Testis (tissue), 3 donors: Measurements from ENCODE around the gene OBSCN. TPM values are rescaled to one million over a fixed set of nuclear protein-coding genes. Genes with fewer than 3 reads are reported as not detected.

Experiments used
- DNase-seq: peaks from one replicate; pipeline ENCODE4 v3.0.0-alpha.2; 2019
- H3K27ac ChIP-seq, 2 donors: fragments of 200-600 bp; sonication (generic); one replicate each; pipeline ENCODE4 v1.5.1; 2019
- H3K27me3 ChIP-seq: fragments of 200-600 bp; sonication (generic); one replicate; pipeline ENCODE4 v1.5.1; 2019
- H3K36me3 ChIP-seq: fragments of 200-600 bp; sonication (generic); one replicate; pipeline ENCODE4 v1.5.1; 2017; ENCODE audit warnings: low read depth; ENCODE audit errors: missing control alignments
- H3K4me1 ChIP-seq: fragments of 200-600 bp; sonication (generic); one replicate; pipeline ENCODE4 v1.5.1; 2019
- H3K4me3 ChIP-seq, 2 donors: fragments of 200-600 bp; sonication (generic); one replicate each; pipeline ENCODE4 v1.5.1; 2017 to 2019
- H3K9me3 ChIP-seq: fragments of 200-600 bp; sonication (generic); one replicate; pipeline ENCODE4 v1.5.1; 2017
- POLR2A ChIP-seq: fragments of 450-650 bp; IDR thresholded peaks from one replicate; pipeline ENCODE4 v1.6.1; 2017; ENCODE audit warnings: antibody characterized with exemption, mild to moderate bottlenecking, moderate library complexity
- WGBS, 2 donors: methylation state at CpG; one replicate each; pipeline ENCODE4 v1.1.5; 2018; 5-methylcytosine and 5-hydroxymethylcytosine counted together
- intact Hi-C: fragments of 100-400 bp; cut with DNase I; formaldehyde crosslinking; loops from one replicate; pipeline ENCODE4 v1.15.1; 2023; ENCODE audit warnings: low total_unique reads
- polyA plus RNA-seq: library from polyadenylated mRNA; stranded (reverse); fragments of 350-450 nt; fragmentation: Illumina TruSeq; extraction: RNeasy Lipid Tissue Mini Kit (QIAGEN cat#74804); gene quantifications from one replicate; pipeline ENCODE4 v1.2.3, GENCODE V29; 2014; ENCODE audit warnings: low read depth, low replicate concordance; ENCODE audit not compliant: insufficient read depth
- total RNA-seq, 2 donors: library from RNA; depleted of rRNA; stranded (reverse); fragments of >200 nt; gene quantifications; one replicate each; pipeline ENCODE4 v1.2.3, GENCODE V29; 2016
- TF ChIP-seq, protein P1 (sequence below), 3 experiments: fragments of 450-650 bp in 2 of 3; fragments of 200-600 bp in 1 of 3; sonication (generic) in 1 of 3; IDR thresholded peaks; one replicate each; pipeline ENCODE4 v1.5.1; 2016 to 2019; ENCODE audit warnings: antibody characterized with exemption in 3 of 3, mild to moderate bottlenecking in 2 of 3, moderate library complexity in 1 of 3

OBSCN gene
- total and polyA plus RNA-seq, 3 donors from 2014 or later, result 8.3 to 30.0 (median 28.6) TPM

DNA sequence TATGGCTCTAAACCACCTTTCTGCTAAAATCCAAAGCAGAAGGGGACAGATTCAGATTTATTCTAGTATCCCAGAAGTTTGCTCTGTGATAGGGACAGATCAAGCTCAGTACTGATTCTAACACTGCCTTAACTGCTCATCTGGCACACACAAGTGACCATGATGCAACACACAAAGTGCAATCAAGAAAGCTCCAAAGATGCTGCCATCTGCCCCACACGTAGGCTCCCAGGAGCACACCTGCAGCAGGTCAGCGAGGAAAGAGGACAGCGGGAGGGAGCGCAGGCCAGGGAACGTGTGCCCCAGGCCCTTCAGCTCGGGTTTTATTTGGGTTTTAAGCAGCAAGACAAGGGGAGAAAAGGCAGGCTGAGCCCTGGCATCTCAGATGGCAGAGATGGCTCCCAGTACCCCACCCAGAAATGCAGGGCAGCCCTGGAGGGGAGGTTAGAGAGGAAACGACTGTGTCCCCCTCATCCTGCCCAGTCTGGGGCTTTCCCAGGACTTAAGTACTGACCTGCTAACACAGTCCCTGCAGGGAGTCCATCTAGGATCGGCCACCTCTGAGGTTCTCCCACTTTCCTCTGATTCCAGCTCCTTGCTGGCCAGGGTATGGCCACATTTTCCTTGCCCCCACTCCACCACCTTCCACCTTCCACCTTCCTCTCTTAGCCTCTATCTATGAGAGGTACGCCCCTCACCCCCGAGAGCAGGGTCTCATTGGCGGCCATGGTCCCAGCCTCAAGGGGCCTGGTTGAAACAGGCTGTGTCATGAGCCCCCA, 197.5 kb downstream of the OBSCN start:
- peak overlapping the region in 1 of 2 donors; percentile 24 for H3K27ac ChIP-seq
- H3K27me3 ChIP-seq, result no peaks in the 10 kb centered on the region
- 22 to 26% methylated on average over 11 of the region's 11 CpGs for WGBS, 2 donors
- no peaks in the 10 kb centered on the region for H3K36me3 ChIP-seq
- TF ChIP-seq, protein P1, sequence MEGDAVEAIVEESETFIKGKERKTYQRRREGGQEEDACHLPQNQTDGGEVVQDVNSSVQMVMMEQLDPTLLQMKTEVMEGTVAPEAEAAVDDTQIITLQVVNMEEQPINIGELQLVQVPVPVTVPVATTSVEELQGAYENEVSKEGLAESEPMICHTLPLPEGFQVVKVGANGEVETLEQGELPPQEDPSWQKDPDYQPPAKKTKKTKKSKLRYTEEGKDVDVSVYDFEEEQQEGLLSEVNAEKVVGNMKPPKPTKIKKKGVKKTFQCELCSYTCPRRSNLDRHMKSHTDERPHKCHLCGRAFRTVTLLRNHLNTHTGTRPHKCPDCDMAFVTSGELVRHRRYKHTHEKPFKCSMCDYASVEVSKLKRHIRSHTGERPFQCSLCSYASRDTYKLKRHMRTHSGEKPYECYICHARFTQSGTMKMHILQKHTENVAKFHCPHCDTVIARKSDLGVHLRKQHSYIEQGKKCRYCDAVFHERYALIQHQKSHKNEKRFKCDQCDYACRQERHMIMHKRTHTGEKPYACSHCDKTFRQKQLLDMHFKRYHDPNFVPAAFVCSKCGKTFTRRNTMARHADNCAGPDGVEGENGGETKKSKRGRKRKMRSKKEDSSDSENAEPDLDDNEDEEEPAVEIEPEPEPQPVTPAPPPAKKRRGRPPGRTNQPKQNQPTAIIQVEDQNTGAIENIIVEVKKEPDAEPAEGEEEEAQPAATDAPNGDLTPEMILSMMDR (IDR thresholded peaks at IDR 0.05), result no peak
- TF ChIP-seq POLR2A, result no peak
- intact Hi-C loops, result no loop called here
- H3K9me3 ChIP-seq, result no peaks in the 10 kb centered on the region
- DNase-seq, result no peak
- H3K4me3 ChIP-seq, result peak overlapping the region; percentile 91 to 92
- peaks cover 19% of the 10 kb centered on the region for H3K4me1 ChIP-seq

DNA sequence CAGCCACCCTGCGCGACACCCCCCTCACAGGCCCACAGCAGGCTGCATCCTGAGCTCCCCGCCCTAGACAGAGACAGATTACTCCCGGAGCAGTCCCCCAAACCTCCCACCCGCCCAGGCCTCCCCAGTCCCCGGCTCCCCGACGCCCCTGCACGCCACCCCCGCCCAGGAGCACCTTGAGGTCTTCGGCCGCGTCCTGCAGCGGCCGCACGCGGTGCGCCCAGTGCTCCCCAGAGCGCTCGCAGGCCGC, 198.1 kb downstream of the OBSCN start:
- no peaks in the 10 kb centered on the region for H3K9me3 ChIP-seq
- peaks cover 19% of the 10 kb centered on the region for H3K4me1 ChIP-seq
- no peaks in the 10 kb centered on the region for H3K27me3 ChIP-seq
- intact Hi-C loops, result no loop called here
- 0% methylated on average over 3 to 10 of the region's 21 CpGs for WGBS, 2 donors
- H3K27ac ChIP-seq, result peak overlapping the region; percentile 24 to 79
- no peaks in the 10 kb centered on the region for H3K36me3 ChIP-seq
- TF ChIP-seq, protein P1 (IDR thresholded peaks at IDR 0.05), result no peak
- TF ChIP-seq POLR2A, result no peak
- no peak for DNase-seq
- peak overlapping the region; percentile 91 to 92 for H3K4me3 ChIP-seq

DNA sequence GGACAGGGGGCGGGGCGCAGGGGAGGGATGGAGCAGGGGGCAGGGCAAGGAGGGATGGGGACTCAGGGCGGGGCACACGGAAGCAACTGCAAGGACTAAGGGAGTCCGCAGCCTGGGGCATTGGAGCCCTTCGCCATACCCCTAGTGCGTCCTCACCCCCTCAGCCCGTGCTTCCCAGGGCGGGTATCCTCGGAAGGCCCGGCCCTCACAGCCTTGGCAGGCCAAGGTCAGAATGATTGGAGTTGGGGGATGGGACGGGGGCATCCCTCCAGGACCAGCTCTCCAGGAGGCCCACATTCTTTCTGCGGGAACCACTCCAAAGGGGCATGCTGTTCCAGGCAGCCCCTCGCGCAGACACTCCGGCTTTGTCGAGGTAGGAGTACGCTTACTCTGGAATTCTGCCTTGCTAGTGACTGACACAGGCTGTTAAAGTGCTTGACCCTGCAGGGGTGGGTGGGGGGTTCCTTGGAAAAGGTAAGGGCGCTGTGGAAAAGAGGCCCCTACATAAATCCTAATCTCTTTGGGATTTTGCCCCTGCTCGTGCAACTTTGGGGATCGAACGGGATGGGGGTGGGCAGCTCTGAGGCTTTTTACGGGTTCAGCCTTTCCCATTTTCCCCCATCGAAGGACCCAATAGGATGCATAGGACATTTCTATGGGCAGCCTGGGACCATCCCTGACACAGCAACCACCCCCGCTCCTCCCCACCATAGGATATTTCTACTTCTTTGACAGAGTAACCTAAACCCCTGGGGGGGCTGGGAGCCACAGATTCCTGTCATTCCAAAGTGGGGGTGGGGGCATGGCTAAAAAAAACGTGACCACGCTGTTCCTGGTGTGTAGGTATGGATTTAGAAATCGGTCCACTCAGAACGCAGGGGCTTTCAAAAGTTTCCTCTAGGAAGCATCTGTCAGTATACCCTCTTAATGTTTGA, 199.5 kb downstream of the OBSCN start:
- Histone ChIP-seq H3K27ac (peak overlapping the region in 1 of 2 donors; percentile 76), H3K4me3 (peak overlapping the region; percentile 91 to 92), H3K4me1 (peaks cover 19% of the 10 kb centered on the region), H3K9me3 (no peaks in the 10 kb centered on the region), H3K36me3 (no peaks in the 10 kb centered on the region), H3K27me3 (no peaks in the 10 kb centered on the region)
- intact Hi-C loops, result no loop called here
- 10 to 19% methylated on average over 16 to 27 of the region's 29 CpGs for WGBS, 2 donors
- DNase-seq, result no peak
- TF ChIP-seq, protein P1 (IDR thresholded peaks at IDR 0.05), result no peak
- no peak for TF ChIP-seq POLR2A

DNA sequence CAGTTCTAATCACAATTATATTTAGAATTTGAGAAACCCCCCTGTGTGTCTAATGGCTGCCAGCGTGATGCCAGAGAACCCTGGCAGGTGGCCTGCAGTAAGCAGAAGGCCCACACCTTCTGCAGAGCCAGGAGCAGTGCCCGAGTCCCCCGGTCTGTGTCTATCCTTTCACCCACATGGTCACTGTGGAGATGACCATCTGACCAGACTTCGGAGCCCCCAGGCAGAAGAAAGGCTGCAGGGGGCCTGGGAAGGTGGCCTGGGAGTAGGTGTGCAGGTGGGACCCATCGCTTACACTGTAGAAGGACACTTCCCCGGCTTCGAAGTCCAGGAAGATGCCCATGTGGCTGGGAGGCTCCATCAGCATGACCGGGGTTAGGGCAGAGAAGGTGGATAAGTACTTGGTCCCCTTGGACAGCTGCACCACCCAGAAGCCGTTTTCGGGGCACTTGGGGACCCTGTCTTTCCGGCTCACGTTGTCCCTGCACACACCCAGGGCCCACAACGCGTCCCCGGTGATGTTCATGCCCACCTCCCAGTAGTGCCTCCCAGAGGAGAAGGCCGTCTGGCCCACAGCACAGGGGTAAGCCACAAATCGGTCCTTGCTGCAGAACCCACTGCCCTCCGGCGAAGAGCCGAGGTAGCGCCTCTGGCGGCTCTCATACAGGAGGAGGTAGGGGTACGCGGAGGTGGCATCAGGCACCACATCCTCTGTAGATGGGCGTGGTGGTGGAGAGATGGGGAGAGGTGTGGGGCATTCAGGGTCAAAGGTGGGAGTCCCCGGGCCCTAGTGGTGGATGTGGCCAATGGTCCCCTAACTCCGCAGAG, 200.4 kb downstream of the OBSCN start:
- no peak for TF ChIP-seq POLR2A
- TF ChIP-seq, protein P1 (IDR thresholded peaks at IDR 0.05), result no peak
- intact Hi-C loops, result no loop called here
- no peaks in the 10 kb centered on the region for H3K9me3 ChIP-seq
- H3K36me3 ChIP-seq, result no peaks in the 10 kb centered on the region
- H3K27me3 ChIP-seq, result no peaks in the 10 kb centered on the region
- no peak overlapping the region for H3K4me3 ChIP-seq
- no peak overlapping the region for H3K27ac ChIP-seq
- H3K4me1 ChIP-seq, result peaks cover 19% of the 10 kb centered on the region
- WGBS, 2 donors, result 92 to 93% methylated on average over 9 to 27 of the region's 27 CpGs
- no peak for DNase-seq
